ENCODE results near the gene MATN4. TPM values are rescaled to one million over a fixed set of nuclear protein-coding genes. Genes with fewer than 3 reads are reported as not detected.

Gene MATN4
- total RNA-seq, 4 donors from 2014 or later, result not detected

DNA sequence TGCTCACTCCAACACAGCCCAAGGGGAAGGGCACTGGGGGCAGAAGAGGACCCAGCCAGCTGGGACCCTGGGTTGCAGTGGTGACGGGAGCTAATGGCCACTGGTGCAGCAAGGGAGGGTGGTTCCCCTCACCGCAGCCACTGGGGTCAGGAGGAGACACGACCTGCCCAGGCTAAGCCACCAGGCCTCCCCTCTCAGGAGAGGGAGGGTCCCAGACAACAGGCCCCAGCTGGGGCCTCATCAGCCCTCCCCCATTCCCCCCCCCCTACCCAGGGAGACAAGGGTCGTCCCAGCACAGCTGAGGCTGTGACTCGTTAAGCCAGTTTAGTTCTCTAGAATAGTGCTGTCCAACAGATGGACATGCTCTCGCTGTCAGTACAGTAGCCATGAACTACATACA, 17.3 kb upstream of the MATN4 start:
- ATAC-seq (no peak), DNase-seq (no peak)
- Histone ChIP-seq H3K4me1 (no peaks in the 10 kb centered on the region), H3K36me3 (peaks cover 6 to 47% of the 10 kb centered on the region in 2 donors), H3K27ac (peak overlapping the region; percentile 90 to 100 (median 92)), H3K9me3 (no peaks in the 10 kb centered on the region), H3K27me3 (no peaks in the 10 kb centered on the region), H3K4me3 (no peak overlapping the region)
- intact Hi-C loops (cut with DNase I; ENCODE audit: low total_unique reads) (loop anchor here (2.0 kb wide), 1 partner anchor 15 kb away; no protein-coding TSS in a partner anchor), in situ Hi-C loops (cut with MboI; ENCODE audit: low sequenced_read_pairs in 4 of 4) (loop anchor here in 2 of 4 donors (25.0 kb wide), 2 partner anchors 1113 to 1138 kb away; partner anchors contain the start of genes JPH2 (in 1 of the 2) and OSER1 (in 1 of the 2))
- no peak for TF ChIP-seq POLR2A (IDR thresholded peaks at IDR 0.05)
- TF ChIP-seq, protein P1, sequence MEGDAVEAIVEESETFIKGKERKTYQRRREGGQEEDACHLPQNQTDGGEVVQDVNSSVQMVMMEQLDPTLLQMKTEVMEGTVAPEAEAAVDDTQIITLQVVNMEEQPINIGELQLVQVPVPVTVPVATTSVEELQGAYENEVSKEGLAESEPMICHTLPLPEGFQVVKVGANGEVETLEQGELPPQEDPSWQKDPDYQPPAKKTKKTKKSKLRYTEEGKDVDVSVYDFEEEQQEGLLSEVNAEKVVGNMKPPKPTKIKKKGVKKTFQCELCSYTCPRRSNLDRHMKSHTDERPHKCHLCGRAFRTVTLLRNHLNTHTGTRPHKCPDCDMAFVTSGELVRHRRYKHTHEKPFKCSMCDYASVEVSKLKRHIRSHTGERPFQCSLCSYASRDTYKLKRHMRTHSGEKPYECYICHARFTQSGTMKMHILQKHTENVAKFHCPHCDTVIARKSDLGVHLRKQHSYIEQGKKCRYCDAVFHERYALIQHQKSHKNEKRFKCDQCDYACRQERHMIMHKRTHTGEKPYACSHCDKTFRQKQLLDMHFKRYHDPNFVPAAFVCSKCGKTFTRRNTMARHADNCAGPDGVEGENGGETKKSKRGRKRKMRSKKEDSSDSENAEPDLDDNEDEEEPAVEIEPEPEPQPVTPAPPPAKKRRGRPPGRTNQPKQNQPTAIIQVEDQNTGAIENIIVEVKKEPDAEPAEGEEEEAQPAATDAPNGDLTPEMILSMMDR (IDR thresholded peaks at IDR 0.05 in 4 of 5, conservative IDR thresholded peaks at IDR 0.05 in 1 of 5), result no peak

DNA sequence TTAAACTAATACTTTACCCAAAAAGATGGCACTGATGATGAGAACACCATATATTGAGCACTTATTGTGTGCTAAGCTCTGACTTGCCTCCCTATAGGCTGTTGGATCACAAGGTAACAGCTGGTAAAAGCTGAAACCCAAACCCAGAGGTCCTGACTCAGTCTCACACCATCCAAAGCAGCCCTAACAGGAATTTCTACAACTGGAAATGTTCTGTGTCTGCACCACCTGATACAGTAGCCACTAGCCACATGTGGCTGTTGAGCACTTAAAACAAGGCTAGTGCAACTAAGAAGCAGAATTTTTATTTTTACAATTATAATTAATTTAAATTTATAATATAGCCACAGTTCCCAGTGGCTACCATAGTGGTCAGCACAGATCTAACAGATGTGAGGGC, 15.6 kb upstream of the MATN4 start:
- ATAC-seq (peak; percentile 75 to 89), DNase-seq (peak; percentile 63 to 68)
- intact Hi-C loops (cut with DNase I; ENCODE audit: low total_unique reads), result loop anchor here (1.0 to 2.0 kb wide), 7 partner anchors 17 to 114 kb away; partner anchors contain the start of genes PIGT and SYS1
- H3K4me1 ChIP-seq, result no peaks in the 10 kb centered on the region
- TF ChIP-seq, protein P1 (IDR thresholded peaks at IDR 0.05 in 4 of 5, conservative IDR thresholded peaks at IDR 0.05 in 1 of 5), result no peak
- peak in 1 of 2 donors; percentile 70 for TF ChIP-seq POLR2A (IDR thresholded peaks at IDR 0.05)
- in situ Hi-C loops (cut with MboI; ENCODE audit: low sequenced_read_pairs in 4 of 4), result loop anchor here in 2 of 4 donors (5.0 kb wide), 3 partner anchors 49 to 449 kb away; no protein-coding TSS in a partner anchor
- H3K36me3 ChIP-seq, result peaks cover 0 to 30% of the 10 kb centered on the region in 2 donors
- H3K4me3 ChIP-seq, result no peak overlapping the region
- H3K27ac ChIP-seq, result peak overlapping the region; percentile 90 to 100 (median 92)
- no peaks in the 10 kb centered on the region for H3K27me3 ChIP-seq
- H3K9me3 ChIP-seq, result no peaks in the 10 kb centered on the region

DNA sequence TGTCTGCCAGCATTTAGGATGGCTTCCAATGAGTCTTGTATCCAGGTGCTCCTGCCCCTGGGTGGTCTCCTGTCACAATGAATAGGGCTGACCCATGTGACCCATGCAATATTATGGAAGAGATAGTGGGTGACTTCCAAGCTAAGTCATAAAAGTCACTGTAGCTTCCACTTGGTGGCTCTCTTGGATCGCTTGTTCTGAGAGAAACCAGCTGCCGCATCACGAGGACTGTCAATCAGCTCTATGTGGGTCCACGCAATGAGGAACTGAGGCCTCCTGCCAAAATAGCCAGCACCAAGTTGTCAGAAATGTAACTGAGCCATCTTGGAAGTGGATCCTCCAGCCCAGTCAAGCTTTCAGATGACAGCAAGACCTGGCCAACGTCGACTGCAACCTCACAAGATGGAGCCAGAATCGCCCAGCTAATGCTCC, 14.9 kb upstream of the MATN4 start:
- Histone ChIP-seq H3K36me3 (peaks cover 0 to 23% of the 10 kb centered on the region in 2 donors), H3K4me1 (no peaks in the 10 kb centered on the region), H3K27ac (peak overlapping the region; percentile 90 to 100 (median 92)), H3K4me3 (no peak overlapping the region), H3K27me3 (no peaks in the 10 kb centered on the region), H3K9me3 (no peaks in the 10 kb centered on the region)
- DNase-seq (peak; percentile 95 to 98), ATAC-seq (peak; percentile 84 to 89)
- TF ChIP-seq, protein P1 (IDR thresholded peaks at IDR 0.05 in 4 of 5, conservative IDR thresholded peaks at IDR 0.05 in 1 of 5), result peak; percentile 53 to 69 (median 60)
- TF ChIP-seq POLR2A (IDR thresholded peaks at IDR 0.05), result no peak
- intact Hi-C loops (cut with DNase I; ENCODE audit: low total_unique reads) (loop anchor here (1.0 to 2.0 kb wide), 6 partner anchors 35 to 114 kb away; partner anchors contain the start of genes PIGT and SYS1), in situ Hi-C loops (cut with MboI; ENCODE audit: low sequenced_read_pairs in 4 of 4) (loop anchor here in 2 of 4 donors (5.0 kb wide), 3 partner anchors 49 to 449 kb away; no protein-coding TSS in a partner anchor)

DNA sequence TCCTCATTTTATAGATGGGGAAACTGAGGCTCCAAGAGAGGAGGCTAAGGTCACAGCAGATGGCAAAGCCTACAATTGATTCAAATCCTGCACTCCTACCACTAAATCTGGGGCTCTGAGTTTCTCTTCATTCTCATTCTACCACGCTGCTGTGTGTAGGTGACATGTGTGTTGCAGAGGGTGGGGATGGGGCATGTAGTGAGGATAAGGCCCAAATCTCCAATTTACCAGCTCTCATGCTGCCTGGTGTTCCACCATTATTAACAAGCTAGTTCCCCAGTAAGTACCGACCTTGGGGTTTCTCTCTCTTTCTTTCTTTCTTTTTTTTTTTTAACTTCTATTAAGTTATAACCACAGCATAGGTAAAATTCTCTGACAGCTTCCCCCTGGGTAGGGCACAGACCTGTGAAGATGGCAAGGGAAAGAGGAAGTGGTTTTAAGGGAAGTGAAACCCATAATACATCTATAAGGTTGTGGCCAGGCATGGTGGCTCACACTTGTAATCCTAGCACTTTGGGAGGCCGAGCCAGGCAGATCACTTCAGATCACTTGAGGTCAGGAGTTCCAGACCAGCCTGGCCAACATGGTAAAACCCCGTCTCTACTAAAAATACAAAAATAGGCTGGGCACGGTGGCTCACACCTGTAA, 13.0 kb upstream of the MATN4 start:
- no peak overlapping the region for H3K27ac ChIP-seq
- H3K4me3 ChIP-seq, result no peak overlapping the region
- in situ Hi-C loops (cut with MboI; ENCODE audit: low sequenced_read_pairs in 4 of 4), result loop anchor here in 2 of 4 donors (5.0 kb wide), 3 partner anchors 51 to 451 kb away; no protein-coding TSS in a partner anchor
- no peak for DNase-seq
- H3K36me3 ChIP-seq, result peaks cover 0 to 6% of the 10 kb centered on the region in 2 donors
- H3K9me3 ChIP-seq, result no peaks in the 10 kb centered on the region
- H3K27me3 ChIP-seq, result peaks cover 6 to 12% (median 7%) of the 10 kb centered on the region in 3 donors
- no peak for ATAC-seq
- TF ChIP-seq POLR2A (IDR thresholded peaks at IDR 0.05), result no peak
- TF ChIP-seq, protein P1 (IDR thresholded peaks at IDR 0.05 in 4 of 5, conservative IDR thresholded peaks at IDR 0.05 in 1 of 5), result no peak
- no peaks in the 10 kb centered on the region for H3K4me1 ChIP-seq
- intact Hi-C loops (cut with DNase I; ENCODE audit: low total_unique reads), result no loop called here
